Midbrain (tissue), 1 donor: ENCODE data around the gene JAM3.
"Not testable (repeated sequence)": the region's sequence is repeated elsewhere in the genome, so short reads cannot be mapped to it uniquely, and the experiment has no call there.

Source experiments
- DNase-seq: peaks from one replicate; lab custom pipeline; 2025; lab: John Stamatoyannopoulos, UW

Gene JAM3

DNA sequence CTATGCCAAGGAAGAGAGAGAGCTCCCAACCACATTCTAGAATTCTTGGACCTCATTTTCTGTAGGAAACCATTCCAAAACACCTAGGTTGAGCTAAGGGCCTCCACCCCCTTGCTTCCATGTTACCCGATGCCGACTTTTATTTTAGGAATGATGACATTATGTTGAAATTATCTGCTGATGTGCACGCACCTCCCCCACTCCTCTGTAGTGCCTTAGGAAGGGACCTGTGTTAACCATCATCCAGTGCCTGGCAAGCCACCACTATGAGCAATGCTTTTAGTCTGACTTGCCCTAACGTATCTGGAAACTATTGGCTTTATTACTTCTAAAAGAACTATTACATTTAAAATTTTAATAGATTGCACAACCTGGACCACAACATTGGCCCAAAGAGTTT is 112.8 kb downstream of the JAM3 start:
- no peak for DNase-seq

DNA sequence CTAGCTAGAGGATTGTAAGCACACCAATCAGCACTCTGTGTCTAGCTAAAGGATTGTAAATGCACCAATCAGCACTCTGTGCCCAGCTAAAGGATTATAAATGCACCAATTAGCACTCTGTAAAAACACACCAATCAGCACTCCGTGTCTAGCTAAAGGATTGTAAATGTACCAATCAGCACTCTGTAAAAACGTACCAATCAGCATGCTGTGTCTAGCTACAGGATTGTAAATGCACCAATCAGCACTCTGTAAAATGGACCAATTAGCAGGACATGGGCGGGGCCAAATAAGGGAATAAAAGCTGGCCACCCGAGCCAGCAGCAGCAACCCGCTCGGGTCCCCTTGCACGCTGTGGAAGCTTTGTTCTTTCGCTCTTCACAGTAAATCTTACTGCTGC is 119.2 kb downstream of the JAM3 start:
- not testable (repeated sequence) for DNase-seq

DNA sequence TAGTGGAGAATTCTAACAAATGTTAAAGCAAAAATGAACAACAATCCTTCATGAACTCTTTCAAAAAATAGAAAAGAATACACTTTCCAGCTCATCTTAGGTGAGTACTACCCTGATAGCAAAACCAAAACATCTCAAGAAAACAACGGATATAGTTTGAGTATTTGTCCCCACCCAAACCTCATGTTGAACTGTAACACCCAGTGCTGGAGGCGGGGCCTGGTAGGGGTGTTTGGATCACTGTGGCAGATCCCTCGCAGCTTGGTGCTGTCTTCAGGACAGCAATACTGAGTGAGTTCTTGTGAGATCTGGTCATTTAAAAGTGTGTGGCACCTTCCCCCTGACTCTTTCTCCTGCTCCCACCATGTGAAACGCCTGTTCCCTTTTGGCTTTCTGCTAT is 127.9 kb downstream of the JAM3 start:
- DNase-seq = no peak

DNA sequence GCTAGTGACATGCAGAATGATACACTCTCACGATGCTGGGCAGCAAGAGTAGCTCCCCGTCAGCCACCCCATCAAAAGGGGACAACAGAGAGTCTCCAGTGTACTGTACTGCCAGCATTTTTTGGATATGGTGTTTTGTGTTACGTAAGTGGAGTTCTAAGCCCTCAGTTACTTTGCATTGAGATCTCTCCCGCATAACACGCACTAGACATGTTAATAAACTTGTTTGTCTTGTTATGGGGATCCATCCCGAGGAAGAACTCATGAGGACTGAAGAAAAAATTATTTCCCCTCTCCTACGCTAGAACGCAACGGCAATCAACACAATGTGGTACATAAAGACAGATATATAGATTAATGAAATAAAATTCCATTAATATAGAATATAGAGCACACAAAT is 130.7 kb downstream of the JAM3 start:
- DNase-seq = no peak

DNA sequence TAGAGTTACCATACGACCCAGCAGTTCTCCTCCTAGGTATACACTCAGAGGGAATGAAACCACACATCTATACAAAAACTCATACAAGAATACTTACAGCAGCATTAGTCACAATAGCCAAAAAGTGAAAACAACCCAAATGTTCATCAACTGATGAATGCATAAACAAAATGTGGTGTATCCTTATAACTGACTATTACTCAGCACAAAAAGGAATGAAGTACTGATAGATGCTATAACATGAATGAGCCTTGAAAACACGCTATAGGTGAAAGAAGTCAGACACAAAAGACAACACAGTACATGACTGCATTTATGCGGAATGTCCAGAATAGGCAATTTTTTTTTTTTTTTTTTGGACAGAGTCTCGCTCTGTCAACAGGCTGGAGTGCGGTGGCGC is 131.8 kb downstream of the JAM3 start:
- no peak for DNase-seq
